ENCODE results near the gene DGKG. TPM values are rescaled to one million over a fixed set of nuclear protein-coding genes. Genes with fewer than 3 reads are reported as not detected.

The DGKG gene
- total RNA-seq, 1 experiment from 2014 or later = 20.3 TPM

DNA sequence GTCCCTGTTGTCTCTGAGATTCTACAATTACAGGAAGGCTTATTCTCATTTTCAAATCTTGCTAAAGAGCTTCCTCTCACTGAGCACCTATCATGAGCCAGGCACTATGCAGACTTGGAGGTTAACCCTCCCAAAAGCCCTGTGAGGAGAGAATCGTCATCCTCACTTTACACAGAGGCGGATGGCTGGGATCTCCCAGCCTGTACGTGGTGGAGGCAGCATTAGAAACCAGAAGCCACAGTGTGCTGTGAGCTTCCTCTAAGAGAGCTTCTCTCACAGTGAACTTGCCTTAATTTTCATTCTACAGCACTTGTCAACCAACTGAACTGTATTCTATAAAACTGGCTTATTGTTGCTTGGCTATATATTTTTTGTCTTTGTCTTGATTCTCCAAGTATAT lies 6.1 kb upstream of the DGKG start:
- DNase-seq (ENCODE audit: low read depth) = no peak

GRCh38 chr3:186367631-186368030 lies 5.6 kb upstream of the DGKG start:
- DNase-seq (ENCODE audit: low read depth) = no peak

GRCh38 chr3:186366206-186366605 lies 4.2 kb upstream of the DGKG start:
- no peak for DNase-seq (ENCODE audit: low read depth)

- DNase-seq (ENCODE audit: low read depth) = peak; percentile 72
Measured at GRCh38 chr3:186365202-186365974, 3.4 kb upstream of the DGKG start.

DNA sequence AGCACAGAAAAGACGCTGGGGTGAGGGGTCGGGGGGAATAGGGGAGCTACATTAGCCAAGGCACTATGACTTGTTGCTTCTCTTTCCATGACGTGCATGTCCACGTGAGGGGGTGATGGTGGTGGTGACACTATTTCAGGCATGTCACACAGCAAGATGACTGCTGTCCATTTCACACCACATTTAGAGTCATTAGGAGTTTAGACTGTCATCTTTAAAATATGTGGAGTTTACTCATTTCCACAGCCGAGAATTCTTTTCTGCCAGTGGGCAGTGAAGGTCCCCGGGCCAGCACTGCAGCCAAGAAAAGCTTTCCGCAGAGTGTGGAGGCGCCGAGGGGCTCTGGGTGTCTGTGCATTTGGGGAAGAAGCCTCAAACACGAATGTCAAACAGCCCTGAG lies 954 bp upstream of the DGKG start:
- no peak for DNase-seq (ENCODE audit: low read depth)

DNA sequence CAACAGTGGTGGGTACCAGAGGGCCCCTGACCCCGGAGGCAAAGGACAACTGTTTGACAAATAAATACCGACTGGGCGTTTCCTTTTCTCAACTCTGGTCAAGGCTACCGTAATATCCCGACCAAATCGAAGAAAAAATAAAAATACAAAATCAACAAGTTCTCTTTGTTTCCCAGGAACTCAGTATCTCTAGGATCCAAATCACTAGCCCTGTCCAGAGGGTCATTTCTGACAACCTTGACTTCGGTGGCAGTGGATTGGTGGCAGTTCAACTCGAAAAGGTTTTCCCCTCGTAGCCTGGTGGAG lies 456 bp upstream of the DGKG start:
- no peak for DNase-seq (ENCODE audit: low read depth)

- DNase-seq (ENCODE audit: low read depth) = no peak
Measured at GRCh38 chr3:186361246-186361761, 730 bp downstream of the DGKG start.

- DNase-seq (ENCODE audit: low read depth) = no peak
Measured at GRCh38 chr3:186360779-186361178, 1.3 kb downstream of the DGKG start.

- no peak for DNase-seq (ENCODE audit: low read depth)
Measured at GRCh38 chr3:186359078-186359477, 3.0 kb downstream of the DGKG start.

- DNase-seq (ENCODE audit: low read depth) = no peak
Measured at GRCh38 chr3:186356152-186356551, 5.9 kb downstream of the DGKG start.

DNA sequence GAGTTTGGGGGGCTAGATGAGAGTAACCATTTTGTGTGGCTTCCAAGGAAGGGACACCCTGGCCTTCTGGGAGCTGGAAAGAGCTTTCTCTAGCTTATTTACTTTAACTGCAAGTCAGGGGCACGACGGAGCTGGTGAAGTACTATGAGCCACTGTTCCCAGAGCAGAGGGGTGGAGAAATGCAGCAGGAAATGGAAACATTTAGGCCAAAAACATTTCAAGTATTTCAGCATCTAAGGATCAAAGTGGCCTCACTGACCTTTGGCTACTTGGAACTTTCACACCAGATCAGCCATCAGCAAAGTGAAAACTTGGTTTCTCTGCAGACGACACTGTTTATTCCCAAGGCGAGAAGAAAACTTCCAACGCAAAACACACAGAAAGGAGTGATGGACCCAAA lies 7.9 kb downstream of the DGKG start:
- no peak for DNase-seq (ENCODE audit: low read depth)

- no peak for DNase-seq (ENCODE audit: low read depth)
Measured at GRCh38 chr3:186352369-186352768, 9.7 kb downstream of the DGKG start.

GRCh38 chr3:186342197-186342596 lies 19.8 kb downstream of the DGKG start:
- no peak for DNase-seq (ENCODE audit: low read depth)

- peak; percentile 43 for DNase-seq (ENCODE audit: low read depth)
Measured at GRCh38 chr3:186340204-186340603, 21.8 kb downstream of the DGKG start.

- DNase-seq (ENCODE audit: low read depth) = no peak
Measured at GRCh38 chr3:186339180-186339918, 22.7 kb downstream of the DGKG start.

- DNase-seq (ENCODE audit: low read depth) = no peak
Measured at GRCh38 chr3:186333256-186333655, 28.8 kb downstream of the DGKG start.

DNA sequence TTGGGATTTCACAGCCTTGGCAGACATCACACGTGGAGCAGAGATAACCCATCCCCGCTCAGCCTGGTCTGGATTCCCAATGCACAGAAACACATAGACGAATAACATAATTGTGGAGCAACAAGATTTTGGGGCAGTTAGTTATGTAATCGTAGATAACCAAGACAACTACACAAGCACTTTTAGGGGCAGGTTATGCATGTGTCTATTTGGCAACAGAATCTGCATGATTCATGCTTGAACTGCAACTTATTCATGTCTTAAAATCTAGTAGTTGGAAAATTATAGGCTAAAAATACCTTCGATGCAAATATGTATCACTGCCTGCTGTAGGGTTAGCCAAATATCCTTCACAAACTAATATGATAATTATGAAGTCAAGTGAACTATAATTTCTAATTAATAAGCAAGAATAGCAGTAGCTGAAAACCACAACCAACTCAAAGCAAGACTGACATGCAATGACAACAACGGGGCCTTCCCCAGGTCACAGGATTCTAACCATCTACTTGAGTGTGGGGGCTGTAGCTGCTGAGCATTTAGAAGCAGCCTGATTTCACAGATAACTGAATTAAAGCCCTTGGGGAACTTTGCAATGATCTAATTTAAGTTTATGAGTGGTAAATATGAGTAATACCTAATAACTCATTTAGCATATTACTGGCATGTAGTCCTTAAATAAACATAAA lies 31.1 kb downstream of the DGKG start:
- no peak for DNase-seq (ENCODE audit: low read depth)

GRCh38 chr3:186329589-186329988 lies 32.4 kb downstream of the DGKG start:
- DNase-seq (ENCODE audit: low read depth) = no peak

- no peak for DNase-seq (ENCODE audit: low read depth)
Measured at GRCh38 chr3:186327912-186328487, 34.0 kb downstream of the DGKG start.

DNA sequence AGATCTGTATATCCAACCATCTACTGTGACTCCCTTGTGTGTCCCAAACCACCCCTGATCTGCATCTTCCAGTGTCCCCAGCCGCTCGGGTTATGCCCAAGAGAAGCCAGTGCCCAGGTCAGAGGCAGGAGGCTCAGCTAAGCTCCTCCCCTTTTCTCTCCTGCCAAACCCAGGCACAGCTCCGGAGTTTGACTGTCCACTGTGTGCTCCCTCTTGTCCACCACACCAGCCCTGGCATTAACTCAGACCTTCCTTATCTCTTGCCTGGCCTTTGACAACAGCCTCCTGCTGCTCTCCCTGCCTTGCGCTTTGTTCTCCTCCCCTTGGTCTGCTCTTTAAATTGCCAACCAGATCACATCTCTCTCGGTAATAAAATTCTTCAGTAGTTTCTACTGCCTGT lies 39.3 kb downstream of the DGKG start:
- DNase-seq (ENCODE audit: low read depth) = no peak

DNA sequence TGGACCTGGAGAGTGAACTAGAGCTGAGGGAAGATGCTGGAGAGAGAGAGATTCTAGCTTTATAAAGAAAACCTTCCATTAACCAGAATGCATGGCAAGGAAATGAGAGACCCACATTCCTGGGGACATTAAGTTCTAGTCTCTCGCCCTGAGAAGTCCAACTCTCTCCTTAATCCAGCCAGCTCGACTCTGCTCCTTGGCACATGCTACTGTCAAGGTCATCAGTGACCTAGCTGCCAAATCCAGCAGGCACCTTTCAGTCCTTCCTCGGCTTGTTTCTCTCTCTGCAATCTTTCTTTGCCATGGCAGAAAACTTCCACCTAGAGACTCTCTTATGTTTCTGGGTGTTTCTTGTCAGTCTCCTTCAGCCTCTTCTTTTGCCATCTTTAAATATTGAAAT lies 40.3 kb downstream of the DGKG start:
- DNase-seq (ENCODE audit: low read depth) = no peak

Data from HT1080 (cell line).